H1 (cell line): ENCODE results near the gene STT3B. TPM values are rescaled to one million over a fixed set of nuclear protein-coding genes. Genes with fewer than 3 reads are reported as not detected.

ENCODE experiments used
- POLR2AphosphoS5 ChIP-seq: IDR thresholded peaks from 2 replicates; pipeline ENCODE4 v1.6.1; 2011; ENCODE audit warnings: low read depth, low read length
- SUZ12 ChIP-seq: fragments of 200-600 bp; sonication (generic); IDR thresholded peaks from 2 replicates; pipeline ENCODE4 v1.6.1; 2012; ENCODE audit warnings: mild to moderate bottlenecking, inconsistent platforms, low read length, moderate library complexity, mixed read lengths
- TAF1 ChIP-seq: IDR thresholded peaks from 2 replicates; pipeline ENCODE4 v1.6.1; 2011; ENCODE audit warnings: mild to moderate bottlenecking, low read depth, low read length
- polyA plus RNA-seq, 7 experiments: library from polyadenylated mRNA; depleted of rRNA in 3 of 7; stranded (reverse) in 5 of 7; unstranded in 2 of 7; fragments of >200 nt in 5 of 7; fragments of 200-250 nt in 2 of 7; gene quantifications; 1 replicate in 5 of 7; 2 replicates in 1 of 7; 4 replicates in 1 of 7; pipeline versions ENCODE4 v1.2.1 to v1.2.3, GENCODE V29; 2011 to 2013; ENCODE audit warnings: missing spikeins in 2 of 7, mixed read lengths in 2 of 7
- total RNA-seq: library from RNA; stranded (reverse); fragmentation: NEBNext Ultra II Directional; extraction: Animal tissue kit (Norgen Biotek cat#: 25700); gene quantifications from 2 replicates; pipeline ENCODE4 v1.2.1, GENCODE V29; 2021
- TF ChIP-seq, protein P1 (sequence below), 3 experiments: IDR thresholded peaks; 1 replicate in 2 of 3; 2 replicates in 1 of 3; pipeline versions ENCODE4 v1.5.1 to v1.6.1; 2011; ENCODE audit warnings: low read length in 3 of 3, mild to moderate bottlenecking in 3 of 3, inconsistent platforms in 2 of 3, low read depth in 1 of 3, moderate library complexity in 1 of 3; ENCODE audit not compliant: insufficient read depth in 1 of 3; ENCODE audit errors: control extremely low read depth in 1 of 3

The STT3B gene
- total and polyA plus RNA-seq, 2 of the 8 experiments (the other 6 are each of a cell fraction or from before 2014, with no cell fraction given): 43.5 to 134 TPM

- TF ChIP-seq, protein P1, sequence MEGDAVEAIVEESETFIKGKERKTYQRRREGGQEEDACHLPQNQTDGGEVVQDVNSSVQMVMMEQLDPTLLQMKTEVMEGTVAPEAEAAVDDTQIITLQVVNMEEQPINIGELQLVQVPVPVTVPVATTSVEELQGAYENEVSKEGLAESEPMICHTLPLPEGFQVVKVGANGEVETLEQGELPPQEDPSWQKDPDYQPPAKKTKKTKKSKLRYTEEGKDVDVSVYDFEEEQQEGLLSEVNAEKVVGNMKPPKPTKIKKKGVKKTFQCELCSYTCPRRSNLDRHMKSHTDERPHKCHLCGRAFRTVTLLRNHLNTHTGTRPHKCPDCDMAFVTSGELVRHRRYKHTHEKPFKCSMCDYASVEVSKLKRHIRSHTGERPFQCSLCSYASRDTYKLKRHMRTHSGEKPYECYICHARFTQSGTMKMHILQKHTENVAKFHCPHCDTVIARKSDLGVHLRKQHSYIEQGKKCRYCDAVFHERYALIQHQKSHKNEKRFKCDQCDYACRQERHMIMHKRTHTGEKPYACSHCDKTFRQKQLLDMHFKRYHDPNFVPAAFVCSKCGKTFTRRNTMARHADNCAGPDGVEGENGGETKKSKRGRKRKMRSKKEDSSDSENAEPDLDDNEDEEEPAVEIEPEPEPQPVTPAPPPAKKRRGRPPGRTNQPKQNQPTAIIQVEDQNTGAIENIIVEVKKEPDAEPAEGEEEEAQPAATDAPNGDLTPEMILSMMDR (IDR thresholded peaks at IDR 0.05; ENCODE audit: control extremely low read depth in 1 of 3, insufficient read depth in 1 of 3, low read depth in 1 of 3, low read length in 3 of 3): no peak
- TF ChIP-seq POLR2AphosphoS5: no peak
- TF ChIP-seq SUZ12: no peak
- no peak for TF ChIP-seq TAF1
Observed at GRCh38 chr3:31606453-31606852, 73.7 kb downstream of the STT3B start (continued).
